GM12878 (cell line): ENCODE results near the gene DNAH1. TPM values are rescaled to one million over a fixed set of nuclear protein-coding genes. Genes with fewer than 3 reads are reported as not detected.
A peak's percentile ranks its signal among the peaks of the same experiment; 100 is the strongest.

Experiments used
- ATAC-seq: fragments of 200-7000 bp; cut with Tn5 transposase; 3 replicates; pipeline ENCODE4 v1.9.1; 2020; ENCODE audit warnings: mild to moderate bottlenecking, moderate library complexity
- BruUV-seq: library from RNA; stranded (reverse); fragments of 400-500 nt; replicated peaks from 2 replicates; lab custom pipeline; 2021; lab: Mats Ljungman, UMichigan
- CTCF ChIA-PET: fragments of 300-600 bp; sonication (Branson Sonifier 250); formaldehyde crosslinking; extraction: SDS; loops from one replicate; lab custom pipeline; 2021; ENCODE audit warnings: inconsistent platforms; lab: Yijun Ruan, JAX
- POLR2A ChIA-PET: fragments of 350-600 bp; formaldehyde crosslinking; extraction: SDS; loops from one replicate; lab custom pipeline; 2021; ENCODE audit warnings: inconsistent platforms; lab: Charles Lee
- RAD21 ChIA-PET: fragments of 300-600 bp; sonication (Branson Sonifier 250); formaldehyde crosslinking; loops from one replicate; lab custom pipeline; 2023; ENCODE audit warnings: antibody characterized with exemption; ENCODE audit not compliant: unreplicated experiment; lab: Charles Lee
- SMC1A ChIA-PET: fragments of 300-600 bp; sonication (Branson Sonifier 250); formaldehyde crosslinking; loops from one replicate; lab custom pipeline; 2023; ENCODE audit not compliant: unreplicated experiment, uncharacterized antibody; lab: Charles Lee
- DNase-seq: peaks from one replicate; pipeline ENCODE4 v3.0.0-alpha.2; 2011; ENCODE audit warnings: low read depth, low spot score
- FAIRE-seq: peaks from 3 replicates; lab custom pipeline; 2011; peaks lifted over from hg19 to GRCh38; lab: Jason Lieb, UNC
- H2AFZ ChIP-seq: 2 replicates; pipeline ENCODE4 v1.6.0; 2011; ENCODE audit warnings: low read depth, low read length, control low read depth; ENCODE audit not compliant: control insufficient read depth
- H3K27ac ChIP-seq: 2 replicates; pipeline ENCODE4 v1.5.1; 2011; ENCODE audit warnings: control low read depth; ENCODE audit not compliant: control insufficient read depth, insufficient read depth
- H3K27me3 ChIP-seq, 2 experiments: replicated peaks in 1 of 2; 2 replicates each; pipeline versions ENCODE4 v1.6.0 to v1.6.1; 2011; ENCODE audit warnings: low read length in 1 of 2; ENCODE audit not compliant: control insufficient read depth in 2 of 2, insufficient read depth in 2 of 2
- H3K36me3 ChIP-seq, 2 experiments: 2 replicates each; pipeline ENCODE4 v1.5.1; 2011; ENCODE audit warnings: low read length in 1 of 2; ENCODE audit not compliant: control insufficient read depth in 2 of 2, insufficient read depth in 2 of 2
- H3K4me1 ChIP-seq: 2 replicates; pipeline ENCODE4 v1.6.1; 2011; ENCODE audit warnings: mild to moderate bottlenecking, low read length, moderate library complexity, mixed read lengths; ENCODE audit not compliant: control insufficient read depth, insufficient read depth
- H3K4me2 ChIP-seq: 2 replicates; pipeline ENCODE4 v1.6.0; 2011; ENCODE audit warnings: control low read depth; ENCODE audit not compliant: control insufficient read depth, insufficient read depth
- H3K4me3 ChIP-seq: fragments of 200-600 bp; sonication (generic); 2 replicates; pipeline ENCODE4 v1.5.1; 2016
- H3K79me2 ChIP-seq: 2 replicates; pipeline ENCODE4 v1.6.0; 2011; ENCODE audit warnings: low read length; ENCODE audit not compliant: control insufficient read depth, insufficient read depth
- H3K9ac ChIP-seq: 2 replicates; pipeline ENCODE4 v1.8.0; 2011; ENCODE audit warnings: low read length, control low read depth, mixed read lengths; ENCODE audit not compliant: control insufficient read depth, insufficient read depth
- H3K9me3 ChIP-seq: replicated peaks from 3 replicates; pipeline ENCODE4 v1.5.1; 2011; ENCODE audit warnings: mild to moderate bottlenecking, low read length; ENCODE audit not compliant: control insufficient read depth, insufficient read depth
- H4K20me1 ChIP-seq: 2 replicates; pipeline ENCODE4 v1.6.0; 2011; ENCODE audit not compliant: control insufficient read depth, insufficient read depth
- ATF7 ChIP-seq: fragments of 450-650 bp; IDR thresholded peaks from 2 replicates; pipeline ENCODE4 v1.6.1; 2016; ENCODE audit warnings: low read depth, mild to moderate bottlenecking
- BCLAF1 ChIP-seq: fragments of 450-650 bp; IDR thresholded peaks from 2 replicates; pipeline ENCODE4 v1.6.1; 2017; ENCODE audit warnings: antibody characterized with exemption, mild to moderate bottlenecking, moderate library complexity
- BHLHE40 ChIP-seq, 2 experiments: fragments of 450-650 bp in 1 of 2; IDR thresholded peaks; 2 replicates each; pipeline ENCODE4 v1.6.1; 2011 to 2017; ENCODE audit warnings: low read depth in 2 of 2, borderline replicate concordance in 1 of 2, improper control_type of control experiment in 1 of 2, low read length in 1 of 2, mild to moderate bottlenecking in 1 of 2
- CHD1 ChIP-seq: IDR thresholded peaks from 2 replicates; pipeline ENCODE4 v1.6.1; 2012; ENCODE audit warnings: low read depth, low read length, improper control_type of control experiment
- CREM ChIP-seq: IDR thresholded peaks from 2 replicates; pipeline ENCODE4 v1.6.1; 2014; ENCODE audit warnings: antibody characterized with exemption, low read depth
- CTCF ChIP-seq, 3 experiments: IDR thresholded peaks in 2 of 3; conservative IDR thresholded peaks in 1 of 3; 2 replicates each; pipeline ENCODE4 v1.5.1; 2011; ENCODE audit warnings: low read depth in 3 of 3, low read length in 3 of 3, mild to moderate bottlenecking in 3 of 3, control low read depth in 2 of 3, moderate library complexity in 2 of 3, inconsistent platforms in 1 of 3, mixed read lengths in 1 of 3; ENCODE audit not compliant: control insufficient read depth in 2 of 3, insufficient read depth in 1 of 3; ENCODE audit errors: extremely low read depth in 1 of 3
- KAT2A ChIP-seq: conservative IDR thresholded peaks from 2 replicates; pipeline ENCODE4 v1.6.1; 2011; ENCODE audit warnings: low read depth, low read length; ENCODE audit not compliant: control insufficient read depth
- NR2C1 ChIP-seq: fragments of 450-650 bp; IDR thresholded peaks from 2 replicates; pipeline ENCODE4 v1.6.1; 2017; ENCODE audit warnings: antibody characterized with exemption, mild to moderate bottlenecking, moderate library complexity
- RAD21 ChIP-seq: IDR thresholded peaks from 2 replicates; pipeline ENCODE4 v1.6.1; 2011; ENCODE audit warnings: mild to moderate bottlenecking, low read depth, low read length, moderate library complexity; ENCODE audit not compliant: insufficient read depth
- SP1 ChIP-seq: IDR thresholded peaks from one replicate; pipeline ENCODE4 v1.6.1; 2011; ENCODE audit warnings: low read depth, low read length
- WRNIP1 ChIP-seq: IDR thresholded peaks from 2 replicates; pipeline ENCODE4 v1.6.1; 2011; ENCODE audit warnings: low read depth, low read length, improper control_type of control experiment, borderline replicate concordance
- ZNF217 ChIP-seq: fragments of 450-650 bp; IDR thresholded peaks from 2 replicates; pipeline ENCODE4 v1.6.1; 2017; ENCODE audit warnings: antibody characterized with exemption, mild to moderate bottlenecking
- ZNF384 ChIP-seq: IDR thresholded peaks from 2 replicates; pipeline ENCODE4 v1.6.1; 2012; ENCODE audit warnings: low read depth, mild to moderate bottlenecking, low read length, improper control_type of control experiment, borderline replicate concordance
- whole genome bisulfite sequencing: methylation state at CpG from one replicate; pipeline ENCODE4 v1.1.6; 2016; ENCODE audit warnings: low lambda C conversion rate; ENCODE audit not compliant: insufficient replicate concordance, insufficient coverage; ENCODE audit errors: missing lambda C conversion rate; 5-methylcytosine and 5-hydroxymethylcytosine counted together
- in situ Hi-C: fragments of 300-500 bp; cut with MboI; formaldehyde crosslinking; loops from 9 replicates; pipeline ENCODE4 v1.14.3; 2018; ENCODE audit warnings: mixed read lengths
- intact Hi-C: fragments of 100-400 bp; cut with micrococcal nuclease; formaldehyde crosslinking; loops from one replicate; pipeline ENCODE4 v1.14.2; 2022; ENCODE audit not compliant: unreplicated experiment
- polyA plus RNA-seq, 11 experiments: library from polyadenylated mRNA; depleted of rRNA in 4 of 11; unstranded in 6 of 11; stranded (reverse) in 5 of 11; fragments of >200 nt; fragmentation: Nextera tagmentation in 4 of 11; fragmentation: Illumina TruSeq in 1 of 11; extraction: Ambion mirVana in 4 of 11; extraction: Trizol in 1 of 11; gene quantifications; 1 replicate in 1 of 11; 2 replicates in 10 of 11; pipeline versions ENCODE4 v1.2.1 to v1.2.3, GENCODE V29; 2011 to 2016; ENCODE audit warnings: inconsistent platforms in 2 of 11, missing spikeins in 2 of 11, low read depth in 1 of 11
- total RNA-seq, 4 experiments: library from RNA; depleted of rRNA in 3 of 4; stranded (reverse); fragments of >200 nt in 3 of 4; fragmentation: Illumina TruSeq in 1 of 4; extraction: Trizol in 1 of 4; gene quantifications; 2 replicates each; pipeline versions ENCODE4 v1.2.1 to v1.2.3, GENCODE V29; 2013 to 2021
- TF ChIP-seq, protein P1 (sequence below): fragments of 450-650 bp; IDR thresholded peaks from 2 replicates; pipeline ENCODE4 v1.6.1; 2016; ENCODE audit warnings: mild to moderate bottlenecking

Gene DNAH1
- total and polyA plus RNA-seq, 10 of the 15 experiments (the other 5 are each of a cell fraction or from before 2014, with no cell fraction given): 0.31 to 5.8 (median 2.7) TPM

GRCh38 chr3:52444860-52445793 lies 129.0 kb downstream of the DNAH1 start, which contains the start of gene SEMA3G:
SEMA3G (minus strand) TSS chr3:52445103; CDS start chr3:52445027, 76 bp downstream.
- ChIA-PET CTCF (interaction anchor here (0.5 to 6.6 kb wide), 13 partner anchors 10 to 243 kb away, joined by 3 to 147 read pairs (median 6); no protein-coding TSS in a partner anchor), SMC1A (interaction anchor here (0.6 to 2.7 kb wide), 9 partner anchors 8 to 220 kb away, joined by 3 to 14 read pairs (median 5); partner anchors contain the start of gene TLR9), POLR2A (interaction anchor here (0.8 to 1.4 kb wide), 2 partner anchors 13 to 33 kb away, joined by 4 read pairs; no protein-coding TSS in a partner anchor), RAD21 (interaction anchor here (1.0 to 5.8 kb wide), 7 partner anchors 18 to 443 kb away, joined by 3 to 63 read pairs (median 4); no protein-coding TSS in a partner anchor)
- Histone ChIP-seq H3K27ac (no peak within 1 kb of the TSS), H2AFZ (peak within 1 kb of the TSS; percentile 59), H4K20me1 (no peaks in the 10 kb centered on the region), H3K9me3 (no peaks in the 10 kb centered on the region), H3K4me2 (no peak within 1 kb of the TSS), H3K4me3 (no peak within 1 kb of the TSS), H3K4me1 (no peaks in the 10 kb centered on the region), H3K27me3 (no peaks in the 10 kb centered on the region), H3K36me3 (no peaks in the 10 kb centered on the region), H3K79me2 (no peaks in the 10 kb centered on the region), H3K9ac (no peak within 1 kb of the TSS)
- 15% methylated on average over 19 of the region's 19 CpGs for WGBS
- FAIRE-seq: peak; percentile 85
- BruUV-seq: no TSS peak
- intact Hi-C loops (loop anchor here (5.0 kb wide), 2 partner anchors 153 to 223 kb away; no protein-coding TSS in a partner anchor), in situ Hi-C loops (no loop called here)
- ATAC-seq: peak; percentile 98
- no peak for DNase-seq
- TF ChIP-seq CHD1 (no peak), RAD21 (0 out of 2 replicates have a peak, but pooled peaks have one; percentile 14), KAT2A (no peak), CTCF (IDR thresholded peaks at IDR 0.05 in 2 of 3, conservative IDR thresholded peaks at IDR 0.05 in 1 of 3; ENCODE audit: control insufficient read depth in 2 of 3, extremely low read depth in 1 of 3, insufficient read depth in 1 of 3, low read depth in 3 of 3, low read length in 3 of 3) (peak; percentile 30 to 73 (median 52)), WRNIP1 (no peak), ZNF217 (no peak), CREM (no peak), ATF7 (no peak), SP1 (peak; percentile 27), NR2C1 (peak; percentile 78), BCLAF1 (no peak), BHLHE40 (IDR thresholded peaks at IDR 0.05; ENCODE audit: borderline replicate concordance in 1 of 2, low read depth in 2 of 2, low read length in 1 of 2) (no peak), ZNF384 (no peak)
- TF ChIP-seq, protein P1, sequence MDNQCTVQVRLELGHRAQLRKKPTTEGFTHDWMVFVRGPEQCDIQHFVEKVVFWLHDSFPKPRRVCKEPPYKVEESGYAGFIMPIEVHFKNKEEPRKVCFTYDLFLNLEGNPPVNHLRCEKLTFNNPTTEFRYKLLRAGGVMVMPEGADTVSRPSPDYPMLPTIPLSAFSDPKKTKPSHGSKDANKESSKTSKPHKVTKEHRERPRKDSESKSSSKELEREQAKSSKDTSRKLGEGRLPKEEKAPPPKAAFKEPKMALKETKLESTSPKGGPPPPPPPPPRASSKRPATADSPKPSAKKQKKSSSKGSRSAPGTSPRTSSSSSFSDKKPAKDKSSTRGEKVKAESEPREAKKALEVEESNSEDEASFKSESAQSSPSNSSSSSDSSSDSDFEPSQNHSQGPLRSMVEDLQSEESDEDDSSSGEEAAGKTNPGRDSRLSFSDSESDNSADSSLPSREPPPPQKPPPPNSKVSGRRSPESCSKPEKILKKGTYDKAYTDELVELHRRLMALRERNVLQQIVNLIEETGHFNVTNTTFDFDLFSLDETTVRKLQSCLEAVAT: no peak
